Measurements from ENCODE around the gene SCT. TPM values are rescaled to one million over a fixed set of nuclear protein-coding genes. Genes with fewer than 3 reads are reported as not detected.

The SCT gene
- polyA plus RNA-seq, 3 donors from 2014 or later, result not detected

DNA sequence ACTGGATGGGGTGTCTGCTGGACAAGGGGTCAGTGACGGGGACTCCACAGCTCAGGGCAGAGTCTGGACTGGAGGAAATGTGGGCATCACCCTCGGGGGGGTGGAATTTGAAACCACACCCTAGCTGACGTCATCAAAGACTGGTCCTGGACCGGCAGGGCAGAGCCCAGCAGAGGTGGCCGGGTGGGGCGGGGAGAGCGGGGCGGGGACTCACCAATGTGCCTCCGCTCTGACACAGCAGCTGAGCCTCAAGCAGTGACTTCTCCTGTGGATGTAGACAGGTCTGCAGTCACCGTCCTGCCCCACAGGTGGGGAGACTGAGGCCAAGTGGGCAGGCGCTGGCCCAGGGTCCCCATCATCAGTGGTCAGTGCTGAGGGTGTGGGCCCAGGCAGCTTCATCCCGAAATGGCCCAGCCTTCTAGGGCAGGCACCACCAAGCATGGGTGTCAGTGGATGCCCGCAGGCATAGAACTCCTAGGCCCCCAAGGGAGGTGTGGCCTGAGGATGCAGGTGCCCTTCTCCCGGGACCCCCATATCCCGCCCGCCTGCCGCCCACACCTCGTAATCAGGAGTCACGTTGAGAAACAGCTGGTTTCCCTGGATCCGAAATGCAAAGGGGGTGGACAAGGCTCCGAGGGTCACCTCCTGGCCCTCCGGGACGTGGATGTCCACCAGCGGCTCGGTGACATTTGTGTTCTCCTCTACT lies 2.8 kb downstream of the SCT start:
- no peak overlapping the region for H3K27ac Mint-ChIP-seq
- H3K9me3 Mint-ChIP-seq, result peaks cover 0 to 2% (median 0%) of the 10 kb centered on the region in 6 donors
- no peak overlapping the region for H3K4me3 Mint-ChIP-seq
- H3K36me3 Mint-ChIP-seq, result peaks cover 0 to 3% (median 0%) of the 10 kb centered on the region in 3 donors
- no peak for DNase-seq
- peaks cover 13 to 16% of the 10 kb centered on the region in 2 donors for H3K4me1 Mint-ChIP-seq
- peaks cover 7 to 16% (median 13%) of the 10 kb centered on the region in 3 donors for H3K27me3 Mint-ChIP-seq (ENCODE audit: low read depth in 3 of 3)

DNA sequence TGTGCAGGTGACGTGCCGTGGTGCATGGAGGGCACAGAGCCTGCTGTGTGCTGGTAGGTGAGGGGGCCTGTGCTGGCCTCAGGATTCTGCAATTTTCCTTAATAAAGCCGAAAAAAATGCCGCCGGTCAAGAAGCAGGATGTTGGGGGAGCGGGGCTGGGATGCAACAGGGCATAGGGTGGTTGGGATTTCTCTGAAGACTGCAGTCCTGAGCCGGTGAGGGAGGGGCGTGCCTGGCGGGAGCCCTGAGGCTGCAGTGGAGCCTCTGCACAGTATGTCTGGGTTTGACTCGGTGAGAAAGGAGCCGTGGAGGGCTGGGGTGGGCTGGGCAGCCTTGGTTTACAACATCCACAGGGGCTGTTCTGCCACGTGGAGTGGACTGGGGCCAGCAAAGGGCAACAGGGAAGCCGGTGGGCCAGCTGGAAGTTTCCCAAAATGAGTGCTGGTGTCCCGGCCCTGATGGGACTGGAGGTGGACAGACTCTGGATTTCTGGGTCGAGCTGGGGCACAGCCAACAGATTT lies 3.6 kb downstream of the SCT start:
- Mint-ChIP-seq H3K4me3 (no peak overlapping the region), H3K4me1 (peaks cover 6 to 9% of the 10 kb centered on the region in 2 donors), H3K27me3 (ENCODE audit: low read depth in 3 of 3) (peaks cover 3 to 10% (median 8%) of the 10 kb centered on the region in 3 donors), H3K36me3 (peaks cover 0 to under 1% (median 0%) of the 10 kb centered on the region in 3 donors), H3K9me3 (peaks cover 0 to 2% (median 0%) of the 10 kb centered on the region in 6 donors), H3K27ac (peak overlapping the region in 1 of 6 donors; percentile 40)
- no peak for DNase-seq

DNA sequence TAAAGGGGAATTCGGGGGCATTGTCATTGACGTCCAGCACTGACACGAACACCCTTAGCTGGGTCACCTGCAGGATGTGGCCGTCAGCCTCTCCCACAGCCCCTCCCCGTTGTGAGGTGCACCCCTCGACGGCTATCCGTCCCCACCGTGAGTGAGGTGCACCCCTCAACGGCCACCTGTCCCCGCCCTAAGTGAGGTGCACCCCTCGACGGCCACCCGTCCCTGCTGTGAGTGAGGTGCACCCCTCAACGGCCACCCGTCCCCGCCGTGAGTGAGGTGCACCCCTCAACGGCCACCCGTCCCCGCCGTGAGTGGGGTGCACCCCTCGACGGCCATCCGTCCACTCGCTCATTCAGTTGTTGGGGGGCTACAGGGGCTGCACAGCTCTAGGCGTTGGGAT lies 5.1 kb downstream of the SCT start:
- H3K4me1 Mint-ChIP-seq, result no peaks in the 10 kb centered on the region
- peaks cover 0 to 3% (median under 1%) of the 10 kb centered on the region in 3 donors for H3K27me3 Mint-ChIP-seq (ENCODE audit: low read depth in 3 of 3)
- no peaks in the 10 kb centered on the region for H3K36me3 Mint-ChIP-seq
- DNase-seq, result no peak
- H3K27ac Mint-ChIP-seq, result no peak overlapping the region
- H3K9me3 Mint-ChIP-seq, result no peaks in the 10 kb centered on the region
- no peak overlapping the region for H3K4me3 Mint-ChIP-seq

DNA sequence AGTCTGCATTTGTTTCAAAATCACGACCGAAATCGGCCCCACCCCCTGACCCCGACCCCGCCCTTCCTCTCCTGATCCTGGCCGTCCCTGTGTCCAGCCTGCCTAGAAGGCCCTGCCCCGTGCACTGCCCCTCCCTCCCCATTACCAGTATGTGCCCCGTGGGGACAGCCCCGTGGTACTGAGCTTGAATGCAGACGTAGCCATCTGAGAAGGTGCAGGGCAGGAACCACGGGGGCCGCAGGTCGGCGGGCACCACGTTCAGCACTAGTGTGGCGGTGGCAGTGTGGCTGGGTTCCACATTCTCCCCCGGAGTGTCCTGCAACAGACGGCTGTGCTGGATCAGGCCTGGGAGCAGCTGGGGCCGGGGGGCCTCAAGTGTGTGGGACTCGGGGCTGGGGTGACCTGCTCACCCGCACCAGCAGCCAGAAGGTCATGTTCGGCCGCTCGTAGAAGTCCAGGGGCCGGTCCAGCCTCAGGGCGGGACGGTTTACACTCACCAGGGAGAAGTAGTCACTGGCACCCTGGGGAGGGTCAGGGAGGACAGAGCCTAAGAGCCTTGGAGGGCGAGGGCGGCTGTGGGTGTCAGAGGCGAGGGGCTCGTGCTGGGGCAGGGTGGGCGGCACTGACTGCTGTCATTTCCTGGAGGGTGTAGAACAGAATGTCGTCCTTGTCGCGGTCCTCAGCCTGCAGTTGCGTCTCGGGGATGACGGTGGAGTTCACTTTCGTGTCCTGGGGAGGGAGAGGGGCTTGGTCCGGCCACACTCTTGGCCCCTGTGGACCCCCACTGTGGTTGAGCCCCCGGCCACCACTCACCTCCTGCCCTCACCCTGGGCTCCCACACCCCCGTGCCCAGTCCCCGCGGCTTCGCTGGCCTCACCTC lies 5.8 kb downstream of the SCT start:
- Mint-ChIP-seq H3K36me3 (no peaks in the 10 kb centered on the region), H3K9me3 (no peaks in the 10 kb centered on the region), H3K27me3 (ENCODE audit: low read depth in 3 of 3) (peaks cover 0 to 4% (median 3%) of the 10 kb centered on the region in 3 donors), H3K27ac (no peak overlapping the region), H3K4me1 (peaks cover 3 to 6% of the 10 kb centered on the region in 2 donors), H3K4me3 (no peak overlapping the region)
- DNase-seq, result no peak

DNA sequence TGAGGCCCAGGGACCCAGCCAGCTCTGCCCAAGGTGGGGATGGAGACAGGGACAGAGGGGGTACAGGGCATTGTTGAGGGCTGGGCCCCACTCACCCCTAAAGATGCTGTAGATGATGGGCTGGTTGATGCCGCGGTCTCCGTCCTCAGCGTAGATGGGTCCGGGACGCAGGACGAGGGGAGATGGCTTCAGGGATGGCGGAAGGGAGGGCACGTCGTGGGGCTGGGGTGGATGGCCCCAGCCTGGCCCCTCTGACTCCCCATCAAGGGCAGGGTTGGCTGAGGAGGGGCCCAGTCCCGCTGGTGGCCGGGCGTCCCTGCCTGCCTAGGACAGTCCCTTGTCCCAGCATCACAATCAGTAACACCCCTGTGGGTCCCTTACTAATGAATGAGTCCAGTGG lies 6.8 kb downstream of the SCT start:
- DNase-seq, result no peak
- H3K36me3 Mint-ChIP-seq, result no peaks in the 10 kb centered on the region
- H3K27ac Mint-ChIP-seq, result no peak overlapping the region
- peaks cover 0 to 10% (median 3%) of the 10 kb centered on the region in 3 donors for H3K27me3 Mint-ChIP-seq (ENCODE audit: low read depth in 3 of 3)
- H3K9me3 Mint-ChIP-seq, result no peaks in the 10 kb centered on the region
- H3K4me1 Mint-ChIP-seq, result peaks cover 7 to 11% of the 10 kb centered on the region in 2 donors
- no peak overlapping the region for H3K4me3 Mint-ChIP-seq

DNA sequence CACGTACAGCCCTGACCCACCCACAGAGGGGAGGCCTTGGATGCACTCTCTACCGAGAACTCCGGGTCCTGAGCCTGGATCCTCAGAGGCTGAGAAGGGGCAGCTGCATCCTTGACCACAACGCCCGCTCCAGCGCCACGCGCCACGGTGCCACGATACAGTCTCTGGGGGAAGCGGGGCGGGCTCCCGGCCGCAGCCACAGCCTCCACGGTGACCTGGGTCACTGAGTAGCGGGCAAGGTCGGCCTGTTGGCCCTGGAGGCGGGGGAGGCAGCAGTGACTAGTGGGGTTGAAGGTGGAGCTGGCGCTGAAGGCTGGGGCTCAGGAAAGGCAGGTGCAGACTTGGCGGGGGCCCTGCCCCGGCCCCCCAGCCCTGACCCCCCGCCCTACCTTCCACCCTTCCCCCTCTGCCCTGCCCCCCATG lies 7.3 kb downstream of the SCT start:
- Mint-ChIP-seq H3K27me3 (ENCODE audit: low read depth in 3 of 3) (peaks cover 0 to 10% (median 3%) of the 10 kb centered on the region in 3 donors), H3K4me1 (peaks cover 7 to 11% of the 10 kb centered on the region in 2 donors), H3K9me3 (no peaks in the 10 kb centered on the region), H3K4me3 (no peak overlapping the region), H3K36me3 (no peaks in the 10 kb centered on the region), H3K27ac (no peak overlapping the region)
- DNase-seq, result no peak

DNA sequence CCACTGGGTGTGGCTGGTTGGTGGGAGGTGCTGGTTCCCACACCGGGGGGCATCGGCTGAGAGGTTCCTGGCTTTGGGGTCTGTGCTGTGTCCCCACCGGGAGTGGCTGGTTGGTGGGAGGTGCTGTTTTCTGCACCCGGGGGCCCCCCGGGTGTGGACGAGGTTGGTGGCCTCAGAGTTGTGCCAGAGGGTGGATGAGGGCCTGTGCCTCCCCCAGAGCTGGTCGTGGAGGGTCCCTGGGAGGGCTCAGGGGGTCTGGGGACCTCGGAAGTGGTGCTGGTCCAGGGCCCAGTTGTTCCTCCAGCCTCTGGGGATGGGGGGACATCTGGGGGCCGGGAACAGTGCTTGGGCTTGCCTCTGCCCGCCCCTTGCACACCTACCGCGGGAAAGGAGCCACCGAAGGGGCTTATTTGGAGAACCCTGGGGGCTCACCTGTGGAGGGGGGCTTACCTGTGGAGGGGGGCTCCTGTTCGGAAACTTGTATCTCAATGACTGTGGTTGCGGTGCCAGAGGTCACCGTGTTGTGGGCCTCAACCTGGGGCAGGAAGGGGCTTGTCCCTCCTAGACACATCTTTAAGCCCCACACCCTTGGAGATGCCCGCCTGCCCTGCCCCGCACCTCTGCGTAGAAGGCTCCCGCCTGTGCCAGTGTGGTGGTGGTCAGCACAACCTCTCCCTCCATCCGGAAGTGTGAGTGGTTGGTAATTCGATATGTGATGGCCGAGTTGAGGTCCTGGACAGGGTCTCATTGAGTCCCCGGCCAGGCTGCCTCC lies 7.9 kb downstream of the SCT start:
- Mint-ChIP-seq H3K4me1 (peaks cover 10 to 16% of the 10 kb centered on the region in 2 donors), H3K36me3 (no peaks in the 10 kb centered on the region), H3K4me3 (no peak overlapping the region), H3K27me3 (ENCODE audit: low read depth in 3 of 3) (peaks cover 5 to 12% (median 7%) of the 10 kb centered on the region in 3 donors), H3K9me3 (no peaks in the 10 kb centered on the region), H3K27ac (no peak overlapping the region)
- DNase-seq, result no peak

DNA sequence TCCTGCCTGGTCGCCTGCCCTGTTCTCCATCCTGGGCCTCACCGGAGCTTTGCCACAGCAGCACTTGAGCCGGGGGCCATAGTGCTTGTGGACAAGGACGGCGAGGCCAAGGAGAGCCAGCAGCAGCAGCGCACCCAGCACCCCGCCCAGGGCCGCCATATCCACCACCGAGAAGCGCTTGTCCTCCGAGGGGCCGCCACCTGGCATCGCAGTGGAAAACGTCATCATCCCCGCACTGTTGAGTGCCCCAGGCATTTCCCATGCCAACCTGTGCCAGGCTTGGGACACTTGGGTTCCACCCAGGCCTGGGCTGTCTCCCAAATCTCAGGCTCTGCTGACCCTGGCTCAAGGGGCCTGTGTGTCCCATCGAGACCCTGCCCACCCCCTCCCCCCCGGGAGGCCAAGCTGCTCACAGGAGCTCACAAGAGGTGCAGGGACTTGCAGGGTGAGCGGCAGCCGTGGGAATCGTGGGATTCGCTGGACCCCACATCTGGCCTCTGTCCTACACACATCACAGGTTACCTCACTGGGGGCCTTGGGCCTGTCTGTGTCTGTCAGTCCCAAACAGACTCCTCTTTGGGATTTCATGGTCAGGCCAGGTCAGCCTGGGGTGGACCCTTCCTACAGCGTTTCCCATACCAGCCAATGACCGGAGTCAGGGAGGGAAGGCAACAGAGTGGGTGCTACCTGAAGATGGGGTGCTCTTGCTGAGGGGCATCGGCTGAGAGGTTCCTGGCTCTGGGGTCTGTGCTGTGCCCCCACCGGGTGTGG lies 8.9 kb downstream of the SCT start:
- Mint-ChIP-seq H3K4me3 (no peak overlapping the region), H3K4me1 (peaks cover 10 to 16% of the 10 kb centered on the region in 2 donors)

DNA sequence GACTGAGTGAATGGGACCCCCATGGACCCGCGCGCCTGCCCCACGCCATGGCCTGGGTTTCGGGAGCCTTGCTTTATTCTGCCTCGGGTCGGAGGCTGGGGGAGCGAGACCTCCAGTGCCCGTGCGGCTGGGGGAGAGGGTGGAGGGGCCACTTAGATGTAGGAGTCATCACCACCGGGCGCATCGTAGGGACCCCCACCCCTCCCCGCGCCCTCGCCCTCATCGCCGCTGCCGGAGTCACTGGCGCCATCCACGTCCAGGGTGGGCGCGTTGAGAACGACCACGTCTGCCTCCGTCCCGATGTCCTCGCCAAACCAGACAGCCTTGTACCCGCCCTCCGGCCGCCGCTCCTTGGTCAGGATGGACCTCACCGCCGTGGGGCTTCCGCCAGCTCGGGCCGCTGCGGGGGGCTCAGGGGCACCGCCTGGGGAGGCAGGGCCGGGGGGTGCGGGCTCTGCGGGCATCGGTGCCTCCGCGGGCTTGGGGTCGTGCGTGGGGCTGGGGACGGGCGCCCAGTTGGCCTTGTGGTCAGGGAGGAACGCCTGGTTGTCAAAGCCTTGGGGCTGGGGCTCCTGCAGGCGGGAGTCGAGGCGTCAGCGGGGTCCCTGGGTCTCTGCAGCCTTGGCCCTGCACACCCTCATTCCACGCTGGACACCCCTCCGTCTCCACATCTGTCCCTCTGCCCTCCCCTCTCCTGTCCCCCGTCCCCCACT lies 9.6 kb downstream of the SCT start:
- Mint-ChIP-seq H3K9me3 (no peaks in the 10 kb centered on the region), H3K4me1 (peaks cover 11 to 16% of the 10 kb centered on the region in 2 donors), H3K4me3 (no peak overlapping the region), H3K27ac (no peak overlapping the region), H3K27me3 (ENCODE audit: low read depth in 3 of 3) (peaks cover 5 to 12% (median 6%) of the 10 kb centered on the region in 3 donors), H3K36me3 (peaks cover 0 to 1% (median 0%) of the 10 kb centered on the region in 3 donors)
- DNase-seq, result no peak

More for the DNA sequence above, 8.9 kb downstream of the SCT start:
- no peak for DNase-seq
- Mint-ChIP-seq H3K36me3 (no peaks in the 10 kb centered on the region), H3K27me3 (ENCODE audit: low read depth in 3 of 3) (peaks cover 5 to 12% (median 6%) of the 10 kb centered on the region in 3 donors), H3K9me3 (no peaks in the 10 kb centered on the region), H3K27ac (no peak overlapping the region)

DNA sequence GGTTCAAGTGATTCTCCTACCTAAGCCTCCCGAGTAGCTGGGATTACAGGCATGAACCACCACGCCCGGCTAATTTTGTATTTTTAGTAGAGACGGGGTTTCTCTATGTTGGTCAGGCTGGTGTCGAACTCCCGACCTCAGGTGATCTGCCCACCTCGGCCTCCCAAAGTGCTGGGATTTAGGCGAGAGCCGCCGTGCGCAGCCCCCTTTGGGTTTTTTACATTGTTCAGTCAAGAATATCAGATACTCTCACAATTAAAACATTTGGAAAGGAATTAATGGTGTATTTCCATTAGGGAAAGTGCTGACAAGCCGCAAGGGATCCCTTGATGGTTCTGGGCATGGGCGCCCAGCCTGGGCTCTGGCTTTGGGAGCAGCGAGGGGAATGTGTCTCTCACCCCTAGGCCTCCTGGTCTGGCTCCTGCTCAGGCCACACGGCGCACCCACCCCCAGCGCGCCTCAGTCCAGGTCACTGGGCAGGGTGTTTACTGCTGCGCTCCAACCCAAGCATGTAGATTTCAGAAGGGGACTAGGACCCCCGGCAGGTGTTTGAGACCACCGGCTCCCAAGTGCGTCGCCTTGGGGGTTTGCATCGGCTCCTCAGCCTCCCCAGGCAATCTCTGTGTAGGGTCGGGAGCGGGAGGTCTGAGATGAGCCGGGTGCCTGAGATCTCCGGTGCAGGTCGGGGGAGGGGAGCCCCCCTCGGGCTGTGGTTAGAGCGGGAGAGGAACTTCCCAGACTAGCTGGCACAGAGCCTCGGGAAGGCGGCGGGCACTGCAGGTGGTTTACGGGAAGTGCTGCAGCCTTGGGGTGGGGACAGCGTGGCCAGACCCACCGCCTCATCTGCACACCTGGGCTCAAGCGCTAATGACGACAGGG lies 10.4 kb downstream of the SCT start:
- H3K9me3 Mint-ChIP-seq, result no peaks in the 10 kb centered on the region
- peaks cover 15 to 16% of the 10 kb centered on the region in 2 donors for H3K4me1 Mint-ChIP-seq
- H3K36me3 Mint-ChIP-seq, result peaks cover 0 to 7% (median 3%) of the 10 kb centered on the region in 3 donors
- H3K27me3 Mint-ChIP-seq (ENCODE audit: low read depth in 3 of 3), result peaks cover 5 to 12% (median 6%) of the 10 kb centered on the region in 3 donors
- peak overlapping the region; percentile 85 to 93 (median 90) for H3K27ac Mint-ChIP-seq
- H3K4me3 Mint-ChIP-seq, result peak overlapping the region; percentile 90 to 95 (median 93)
- no peak for DNase-seq

DNA sequence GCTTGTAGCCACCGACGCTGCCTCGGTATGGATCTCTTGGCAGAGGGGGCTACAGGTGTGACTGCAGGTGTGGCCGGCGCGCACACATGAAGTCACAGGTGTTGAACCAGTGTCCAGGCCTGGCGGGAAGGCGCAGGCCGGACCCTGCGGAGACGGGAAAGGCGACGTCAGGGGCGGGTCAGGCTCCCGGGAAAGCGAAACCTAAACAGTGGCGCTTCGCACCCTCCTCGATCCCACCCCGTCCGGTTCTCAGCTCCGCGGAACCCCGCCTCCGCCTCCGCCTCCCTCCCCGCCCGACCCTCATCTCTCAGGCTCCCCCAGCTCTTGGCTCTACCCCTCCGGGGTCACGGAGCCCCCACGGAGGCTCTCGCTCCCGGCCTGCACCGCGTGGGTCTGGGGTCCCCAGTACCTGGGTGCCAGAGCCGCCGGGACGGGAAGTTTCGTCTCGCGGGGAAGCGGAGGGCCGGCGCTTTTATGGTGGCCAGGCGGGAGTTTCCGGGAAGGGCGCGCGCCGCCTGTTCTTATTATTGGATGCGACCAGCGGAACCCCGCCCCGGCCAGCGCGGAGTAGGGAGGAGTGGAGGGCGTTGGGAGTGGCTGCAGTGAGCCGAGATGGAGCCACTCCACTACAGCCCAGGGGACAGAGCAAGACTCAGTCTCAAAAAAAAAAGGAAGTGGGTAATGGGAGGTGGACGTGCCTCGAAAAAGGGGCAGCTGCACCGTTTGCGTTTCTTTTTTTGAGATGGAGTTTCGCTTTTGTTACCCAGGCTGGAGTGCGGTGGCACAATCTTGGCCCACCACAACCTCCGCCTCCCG lies 11.3 kb downstream of the SCT start, which contains the start of gene IRF7:
Gene IRF7 (minus strand): TSS at position 447 of the 816 bp plus-strand sequence. CDS start 586 bp downstream, outside the sequence.
- peak within 1 kb of the TSS; percentile 88 to 96 (median 92) for H3K27ac Mint-ChIP-seq
- H3K36me3 Mint-ChIP-seq, result peaks cover 0 to 7% (median 3%) of the 10 kb centered on the region in 3 donors
- H3K27me3 Mint-ChIP-seq (ENCODE audit: low read depth in 3 of 3), result peaks cover 5 to 12% (median 8%) of the 10 kb centered on the region in 3 donors
- no peaks in the 10 kb centered on the region for H3K9me3 Mint-ChIP-seq
- H3K4me3 Mint-ChIP-seq, result peak within 1 kb of the TSS; percentile 90 to 95 (median 93)
- peaks cover 15 to 16% of the 10 kb centered on the region in 2 donors for H3K4me1 Mint-ChIP-seq
- DNase-seq, result peak; percentile 85 to 87 (median 86)

All from immature natural killer cell (primary cell).